ENCODE results near the gene RAB3IL1.

Gene RAB3IL1

DNA sequence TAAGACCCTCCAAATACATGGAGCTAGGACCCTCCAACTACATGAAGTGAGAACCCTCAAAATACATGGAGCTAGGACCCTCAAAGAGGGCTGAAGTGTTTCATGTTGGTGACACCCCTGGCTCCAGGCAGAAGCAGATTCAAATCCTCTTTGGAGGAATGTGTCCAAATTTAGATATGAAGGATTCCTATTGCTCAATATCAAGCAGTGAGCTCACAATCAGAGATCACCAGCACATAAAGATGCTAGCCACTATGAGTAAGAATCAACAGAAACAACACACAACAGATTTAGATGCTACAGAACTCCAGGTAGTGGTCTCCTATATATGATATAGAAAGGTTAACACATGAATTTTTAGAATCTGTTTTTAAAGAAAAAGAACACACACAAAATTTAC is 11.2 kb upstream of the RAB3IL1 start:
- Histone ChIP-seq H3K27ac (no peak overlapping the region), H3K4me3 (no peak overlapping the region), H3K9ac (ENCODE audit: insufficient read length) (no peak overlapping the region), H3K9me3 (ENCODE audit: low read depth, low read length) (no peaks in the 10 kb centered on the region), H3K36me3 (ENCODE audit: insufficient read depth, low read length) (no peaks in the 10 kb centered on the region)
- TF ChIP-seq POLR2AphosphoS5 (IDR thresholded peaks at IDR 0.05; ENCODE audit: borderline replicate concordance, low read depth, low read length) (no peak), EZH2 (IDR thresholded peaks at IDR 0.05) (no peak), FOXP2 (optimal IDR thresholded peaks at IDR 0.05; ENCODE audit: control extremely low read depth, extremely low read length, insufficient read depth) (no peak)
- no peak for DNase-seq (ENCODE audit: low read depth, low spot score)

GRCh38 chr11:61927501-61927900 is 10.1 kb upstream of the RAB3IL1 start:
- no peaks in the 10 kb centered on the region for H3K36me3 ChIP-seq (ENCODE audit: insufficient read depth, low read length)
- H3K27ac ChIP-seq: no peak overlapping the region
- no peak overlapping the region for H3K4me3 ChIP-seq
- DNase-seq (ENCODE audit: low read depth, low spot score): no peak
- H3K9ac ChIP-seq (ENCODE audit: insufficient read length): no peak overlapping the region
- TF ChIP-seq EZH2 (IDR thresholded peaks at IDR 0.05): no peak
- TF ChIP-seq POLR2AphosphoS5 (IDR thresholded peaks at IDR 0.05; ENCODE audit: borderline replicate concordance, low read depth, low read length): no peak
- no peak for TF ChIP-seq FOXP2 (optimal IDR thresholded peaks at IDR 0.05; ENCODE audit: control extremely low read depth, extremely low read length, insufficient read depth)
- no peaks in the 10 kb centered on the region for H3K9me3 ChIP-seq (ENCODE audit: low read depth, low read length)

DNA sequence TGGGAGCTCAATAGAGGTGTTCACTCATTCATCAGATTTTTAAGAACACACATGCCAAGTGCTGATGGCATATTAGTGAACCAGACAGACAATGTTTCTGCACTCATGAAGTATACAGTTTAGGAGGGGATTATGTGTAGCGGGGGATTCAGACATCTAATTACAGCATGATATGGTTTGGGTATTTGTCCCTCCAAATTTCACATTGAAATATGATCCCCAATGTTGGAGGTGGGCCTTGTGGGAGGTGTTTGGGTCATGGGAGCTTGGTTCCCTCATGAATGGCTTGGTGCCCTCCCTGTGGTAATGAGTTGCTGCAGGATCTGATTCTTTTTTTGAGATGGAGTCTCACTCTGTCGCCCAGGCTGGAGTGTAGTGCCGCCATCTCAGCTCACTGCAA is 8.9 kb upstream of the RAB3IL1 start:
- no peak overlapping the region for H3K27ac ChIP-seq
- H3K9ac ChIP-seq (ENCODE audit: insufficient read length): no peak overlapping the region
- H3K36me3 ChIP-seq (ENCODE audit: insufficient read depth, low read length): no peaks in the 10 kb centered on the region
- no peak for TF ChIP-seq EZH2 (IDR thresholded peaks at IDR 0.05)
- TF ChIP-seq POLR2AphosphoS5 (IDR thresholded peaks at IDR 0.05; ENCODE audit: borderline replicate concordance, low read depth, low read length): no peak
- TF ChIP-seq FOXP2 (optimal IDR thresholded peaks at IDR 0.05; ENCODE audit: control extremely low read depth, extremely low read length, insufficient read depth): no peak
- no peak overlapping the region for H3K4me3 ChIP-seq
- no peak for DNase-seq (ENCODE audit: low read depth, low spot score)
- no peaks in the 10 kb centered on the region for H3K9me3 ChIP-seq (ENCODE audit: low read depth, low read length)

DNA sequence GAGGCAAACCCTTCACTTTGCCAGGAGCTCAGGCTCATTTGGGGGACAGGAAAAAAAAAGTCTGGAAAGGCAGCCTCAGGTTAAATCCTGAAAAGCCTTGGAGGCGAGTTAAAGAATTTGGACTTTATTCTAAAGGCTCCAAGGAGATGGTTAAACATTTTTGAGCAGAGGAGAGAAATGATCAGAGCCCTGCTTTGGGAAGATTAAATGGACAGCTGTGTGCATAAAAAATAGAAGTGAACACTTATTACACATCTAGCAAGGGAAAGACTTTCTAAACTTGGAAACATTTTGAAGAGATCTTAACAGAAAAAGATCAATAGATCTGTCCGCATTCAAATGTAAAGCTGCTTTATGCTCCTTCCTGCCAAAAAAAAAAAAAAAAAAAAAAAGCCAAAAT is 8.4 kb upstream of the RAB3IL1 start:
- Histone ChIP-seq H3K36me3 (ENCODE audit: insufficient read depth, low read length) (no peaks in the 10 kb centered on the region), H3K9me3 (ENCODE audit: low read depth, low read length) (no peaks in the 10 kb centered on the region), H3K9ac (ENCODE audit: insufficient read length) (no peak overlapping the region), H3K4me3 (no peak overlapping the region), H3K27ac (no peak overlapping the region)
- TF ChIP-seq EZH2 (IDR thresholded peaks at IDR 0.05): no peak
- no peak for TF ChIP-seq POLR2AphosphoS5 (IDR thresholded peaks at IDR 0.05; ENCODE audit: borderline replicate concordance, low read depth, low read length)
- TF ChIP-seq FOXP2 (optimal IDR thresholded peaks at IDR 0.05; ENCODE audit: control extremely low read depth, extremely low read length, insufficient read depth): no peak
- no peak for DNase-seq (ENCODE audit: low read depth, low spot score)

DNA sequence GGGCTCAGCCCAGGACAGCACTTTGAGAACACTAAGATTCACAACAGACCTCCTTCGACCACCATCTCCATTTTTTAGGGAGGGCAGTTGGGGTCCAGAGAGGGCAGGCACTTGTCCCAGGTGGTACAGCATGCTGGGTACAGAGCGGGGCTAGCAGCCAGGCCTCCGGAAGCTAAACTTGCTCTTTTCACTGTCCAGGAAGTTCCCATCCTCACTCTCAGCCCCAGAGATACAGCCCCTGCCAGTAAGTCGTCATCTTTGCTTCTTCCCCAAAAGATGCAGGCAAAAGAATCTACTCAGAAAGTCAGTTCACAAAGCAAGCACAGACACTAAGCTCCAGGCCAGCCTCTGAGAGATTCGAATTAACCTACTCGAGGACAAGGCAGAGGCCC is 6.7 kb upstream of the RAB3IL1 start:
- TF ChIP-seq POLR2AphosphoS5 (IDR thresholded peaks at IDR 0.05; ENCODE audit: borderline replicate concordance, low read depth, low read length): no peak
- TF ChIP-seq EZH2 (IDR thresholded peaks at IDR 0.05): no peak
- TF ChIP-seq FOXP2 (optimal IDR thresholded peaks at IDR 0.05; ENCODE audit: control extremely low read depth, extremely low read length, insufficient read depth): no peak
- Histone ChIP-seq H3K9ac (ENCODE audit: insufficient read length) (no peak overlapping the region), H3K27ac (no peak overlapping the region), H3K9me3 (ENCODE audit: low read depth, low read length) (no peaks in the 10 kb centered on the region), H3K4me3 (no peak overlapping the region), H3K36me3 (ENCODE audit: insufficient read depth, low read length) (no peaks in the 10 kb centered on the region)
- DNase-seq (ENCODE audit: low read depth, low spot score): no peak

DNA sequence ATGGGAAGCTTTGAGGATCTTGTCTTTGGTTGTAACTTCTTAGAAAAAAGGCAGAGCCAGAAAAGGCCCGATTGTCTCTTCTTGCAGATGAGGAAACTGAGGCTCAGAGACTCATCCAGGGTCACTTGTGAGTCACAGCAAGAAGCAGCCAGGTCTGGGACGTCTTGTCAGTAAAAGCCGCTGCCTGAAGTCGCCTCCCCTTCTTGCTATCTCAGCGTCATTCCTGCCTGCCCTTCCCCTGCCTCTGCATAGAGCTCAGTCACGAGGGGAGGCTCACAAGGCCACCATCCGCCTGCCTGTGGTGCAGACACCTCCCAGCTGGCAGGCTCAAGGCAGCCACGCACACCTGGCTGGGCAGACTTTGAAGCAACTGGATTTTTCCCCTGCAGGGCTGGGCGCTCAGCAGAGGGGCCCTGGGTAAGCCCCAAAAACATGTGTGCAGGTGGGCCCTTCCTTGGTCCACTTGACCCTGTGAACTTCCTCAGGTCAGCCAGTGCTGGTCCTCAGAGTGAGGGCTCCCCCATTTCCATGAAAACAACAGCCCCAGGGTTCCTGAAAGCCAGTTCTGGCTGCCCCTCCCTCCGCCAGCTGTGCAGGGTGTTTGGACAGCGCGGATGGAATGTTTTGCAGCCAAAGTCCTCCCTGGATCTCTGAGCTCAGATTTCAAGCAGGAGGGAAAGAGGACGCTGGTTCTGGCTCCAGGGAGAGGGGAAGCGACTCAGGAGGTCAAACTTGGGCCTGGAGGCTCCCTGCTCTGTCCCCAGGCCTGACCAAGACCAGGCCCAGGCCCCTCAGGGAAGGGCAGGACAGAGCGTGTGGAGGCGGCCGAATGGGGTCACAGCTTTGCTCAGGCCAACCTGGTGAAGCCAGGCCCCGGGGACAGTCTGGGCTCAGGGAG is 6.0 kb upstream of the RAB3IL1 start:
- H3K36me3 ChIP-seq (ENCODE audit: insufficient read depth, low read length): no peaks in the 10 kb centered on the region
- peak overlapping the region; percentile 51 for H3K9ac ChIP-seq (ENCODE audit: insufficient read length)
- TF ChIP-seq POLR2AphosphoS5 (IDR thresholded peaks at IDR 0.05; ENCODE audit: borderline replicate concordance, low read depth, low read length): no peak
- H3K4me3 ChIP-seq: peak overlapping the region; percentile 64
- DNase-seq (ENCODE audit: low read depth, low spot score): no peak
- H3K9me3 ChIP-seq (ENCODE audit: low read depth, low read length): no peaks in the 10 kb centered on the region
- H3K27ac ChIP-seq: peak overlapping the region; percentile 93

- peak overlapping the region; percentile 93 for H3K27ac ChIP-seq
- H3K36me3 ChIP-seq (ENCODE audit: insufficient read depth, low read length): no peaks in the 10 kb centered on the region
- DNase-seq (ENCODE audit: low read depth, low spot score): peak; percentile 89
- no peaks in the 10 kb centered on the region for H3K9me3 ChIP-seq (ENCODE audit: low read depth, low read length)
- H3K9ac ChIP-seq (ENCODE audit: insufficient read length): peak overlapping the region; percentile 51
- TF ChIP-seq EZH2 (IDR thresholded peaks at IDR 0.05): no peak
- TF ChIP-seq FOXP2 (optimal IDR thresholded peaks at IDR 0.05; ENCODE audit: control extremely low read depth, extremely low read length, insufficient read depth): peak; percentile 80
- TF ChIP-seq POLR2AphosphoS5 (IDR thresholded peaks at IDR 0.05; ENCODE audit: borderline replicate concordance, low read depth, low read length): no peak; the same call in 1 of the 2 replicates
- H3K4me3 ChIP-seq: peak overlapping the region; percentile 64
Observed at GRCh38 chr11:61922539-61922938, 5.2 kb upstream of the RAB3IL1 start.

GRCh38 chr11:61921446-61921845 is 4.1 kb upstream of the RAB3IL1 start:
- Histone ChIP-seq H3K27ac (no peak overlapping the region), H3K36me3 (ENCODE audit: insufficient read depth, low read length) (no peaks in the 10 kb centered on the region), H3K9me3 (ENCODE audit: low read depth, low read length) (no peaks in the 10 kb centered on the region), H3K9ac (ENCODE audit: insufficient read length) (no peak overlapping the region), H3K4me3 (no peak overlapping the region)
- no peak for DNase-seq (ENCODE audit: low read depth, low spot score)
- TF ChIP-seq FOXP2 (optimal IDR thresholded peaks at IDR 0.05; ENCODE audit: control extremely low read depth, extremely low read length, insufficient read depth): no peak
- no peak for TF ChIP-seq POLR2AphosphoS5 (IDR thresholded peaks at IDR 0.05; ENCODE audit: borderline replicate concordance, low read depth, low read length)
- no peak for TF ChIP-seq EZH2 (IDR thresholded peaks at IDR 0.05)

Data from SK-N-MC (cell line).